Endothelial cell of umbilical vein (primary cell): ENCODE data around the gene GRIK3. TPM values are rescaled to one million over a fixed set of nuclear protein-coding genes. Genes with fewer than 3 reads are reported as not detected.

Experiments
- BruUV-seq: library from RNA; stranded (reverse); fragments of 400-500 nt; replicated peaks from 2 replicates; lab custom pipeline; 2021; lab: Mats Ljungman, UMichigan
- CTCF ChIA-PET: fragments of 300-600, 350-600 bp; sonication (Branson Sonifier 250); formaldehyde crosslinking; loops from one replicate; lab custom pipeline; 2021; ENCODE audit warnings: antibody characterized with exemption, inconsistent platforms; lab: Charles Lee
- POLR2A ChIA-PET: fragments of 300-600, 350-600 bp; sonication (Branson Sonifier 250); formaldehyde crosslinking; loops from one replicate; lab custom pipeline; 2021; ENCODE audit warnings: antibody characterized with exemption, inconsistent platforms; lab: Charles Lee
- DNase-seq: peaks from one replicate; pipeline ENCODE4 v3.0.0-alpha.2; 2011; ENCODE audit warnings: low read depth, low spot score
- FAIRE-seq: peaks from 2 replicates; lab custom pipeline; 2011; peaks lifted over from hg19 to GRCh38; lab: Jason Lieb, UNC
- H2AFZ ChIP-seq: 2 replicates; pipeline ENCODE4 v1.6.0; 2012; ENCODE audit warnings: low read depth, low read length, control low read depth, inconsistent platforms
- H3K27ac ChIP-seq: 2 replicates; pipeline ENCODE4 v1.5.1; 2011; ENCODE audit warnings: low read depth, mild to moderate bottlenecking, control low read depth, low read length, moderate library complexity; ENCODE audit not compliant: insufficient read depth
- H3K27me3 ChIP-seq, 2 experiments: 2 replicates each; pipeline versions ENCODE4 v1.6.0 to v1.6.1; 2011; ENCODE audit warnings: low read length in 2 of 2, mixed read lengths in 1 of 2; ENCODE audit not compliant: control insufficient read depth in 2 of 2, insufficient read depth in 2 of 2
- H3K36me3 ChIP-seq, 2 experiments: 2 replicates in 1 of 2; 3 replicates in 1 of 2; pipeline ENCODE4 v1.5.1; 2011; ENCODE audit warnings: low read length in 2 of 2, mild to moderate bottlenecking in 1 of 2, moderate library complexity in 1 of 2; ENCODE audit not compliant: control insufficient read depth in 2 of 2, insufficient read depth in 2 of 2; ENCODE audit errors: extremely low read depth in 1 of 2
- H3K4me1 ChIP-seq: 3 replicates; pipeline ENCODE4 v1.5.1; 2011; ENCODE audit warnings: mild to moderate bottlenecking, low read length; ENCODE audit not compliant: control insufficient read depth, insufficient read depth; ENCODE audit errors: extremely low read depth
- H3K4me2 ChIP-seq: 2 replicates; pipeline ENCODE4 v1.6.1; 2011; ENCODE audit warnings: low read length, control low read depth, mixed read lengths; ENCODE audit not compliant: insufficient read depth
- H3K4me3 ChIP-seq, 3 experiments: fragments of 200-600 bp in 1 of 3; sonication (generic), shearing (Covaris generic) in 1 of 3; replicated peaks in 1 of 3; 2 replicates each; pipeline ENCODE4 v1.5.1; 2011 to 2016; ENCODE audit warnings: control low read depth in 3 of 3, low read length in 3 of 3, mild to moderate bottlenecking in 2 of 3, inconsistent platforms in 1 of 3, low read depth in 1 of 3, moderate library complexity in 1 of 3; ENCODE audit not compliant: insufficient read depth in 1 of 3
- H3K79me2 ChIP-seq: 2 replicates; pipeline ENCODE4 v1.6.0; 2012; ENCODE audit warnings: low read length, inconsistent platforms; ENCODE audit not compliant: control insufficient read depth, insufficient read depth
- H3K9ac ChIP-seq: replicated peaks from 2 replicates; pipeline ENCODE3; 2011; ENCODE audit warnings: low read length, control low read depth; ENCODE audit not compliant: insufficient read depth; ENCODE audit errors: extremely low read depth
- H3K9me1 ChIP-seq: replicated peaks from 3 replicates; pipeline ENCODE4 v1.6.0; 2011; ENCODE audit warnings: mild to moderate bottlenecking, low read length; ENCODE audit not compliant: control insufficient read depth, insufficient read depth; ENCODE audit errors: extremely low read depth
- H3K9me3 ChIP-seq: replicated peaks from 2 replicates; pipeline ENCODE4 v1.5.1; 2012; ENCODE audit warnings: low read length, inconsistent platforms; ENCODE audit not compliant: control insufficient read depth, insufficient read depth
- H4K20me1 ChIP-seq: replicated peaks from 2 replicates; pipeline ENCODE3; 2011; ENCODE audit warnings: mild to moderate bottlenecking, low read length; ENCODE audit not compliant: control insufficient read depth, insufficient read depth; ENCODE audit errors: extremely low read depth
- EZH2 ChIP-seq: IDR thresholded peaks from 2 replicates; pipeline ENCODE4 v1.6.1; 2012; ENCODE audit warnings: borderline replicate concordance, low read depth, mild to moderate bottlenecking, moderate library complexity, low read length, inconsistent platforms; ENCODE audit not compliant: severe bottlenecking
- FOS ChIP-seq: IDR thresholded peaks from 2 replicates; pipeline ENCODE4 v1.6.1; 2011; ENCODE audit warnings: mild to moderate bottlenecking, low read length, moderate library complexity, borderline replicate concordance; ENCODE audit not compliant: insufficient read depth
- GATA2 ChIP-seq: IDR thresholded peaks from 2 replicates; pipeline ENCODE4 v1.7.0; 2011; ENCODE audit warnings: low read depth, mild to moderate bottlenecking, moderate library complexity, mixed read lengths, low read length; ENCODE audit not compliant: insufficient read length, insufficient read depth
- JUN ChIP-seq: IDR thresholded peaks from 2 replicates; pipeline ENCODE4 v1.6.1; 2011; ENCODE audit warnings: borderline replicate concordance, low read depth; ENCODE audit not compliant: insufficient read length, insufficient read depth
- MAX ChIP-seq: IDR thresholded peaks from 2 replicates; pipeline ENCODE4 v1.6.1; 2011; ENCODE audit not compliant: insufficient read depth, insufficient read length
- MYC ChIP-seq: IDR thresholded peaks from one replicate; pipeline ENCODE4 v1.6.1; 2011; ENCODE audit warnings: mild to moderate bottlenecking, low read depth, low read length
- POLR2A ChIP-seq: IDR thresholded peaks from 2 replicates; pipeline ENCODE4 v1.6.1; 2012; ENCODE audit warnings: low read depth, mild to moderate bottlenecking, control low read depth, low read length
- POLR2AphosphoS5 ChIP-seq: IDR thresholded peaks from 2 replicates; pipeline ENCODE4 v1.6.1; 2012; ENCODE audit warnings: low read depth, mild to moderate bottlenecking, control low read depth, low read length, moderate library complexity; ENCODE audit not compliant: insufficient read depth
- dilution Hi-C: fragments of 300-500 bp; cut with MboI; formaldehyde crosslinking; loops from one replicate; pipeline ENCODE4 v1.15.0; 2019; ENCODE audit warnings: low sequenced_read_pairs; ENCODE audit not compliant: extremely low pct_ligation_motif_present
- intact Hi-C: fragments of 100-400 bp; cut with micrococcal nuclease; formaldehyde crosslinking; loops from one replicate; pipeline ENCODE4 v1.10.0; 2022
- polyA plus RNA-seq, 4 experiments: library from polyadenylated mRNA; depleted of rRNA in 3 of 4; stranded (reverse) in 3 of 4; unstranded in 1 of 4; fragments of >200 nt; gene quantifications; 2 replicates each; pipeline versions ENCODE4 v1.2.1 to v1.2.3, GENCODE V29; 2011 to 2012; ENCODE audit warnings: missing spikeins in 1 of 4
- total RNA-seq: library from RNA; stranded (reverse); gene quantifications from 2 replicates; pipeline ENCODE4 v1.2.3, GENCODE V29; 2021
- TF ChIP-seq, protein P1 (sequence below), 2 donors: IDR thresholded peaks; 1 replicate in 1 of 2; 2 replicates in 1 of 2; pipeline ENCODE4 v1.5.1; 2011; ENCODE audit warnings: low read length in 2 of 2, mild to moderate bottlenecking in 2 of 2, moderate library complexity in 2 of 2, control low read depth in 1 of 2, inconsistent platforms in 1 of 2, low read depth in 1 of 2; ENCODE audit not compliant: insufficient read depth in 1 of 2; ENCODE audit errors: extremely low read depth in 1 of 2

The GRIK3 gene
- total and polyA plus RNA-seq, 2 donors (not counting 3 experiments of a cell fraction or from before 2014, with no cell fraction given), result not detected

- Histone ChIP-seq H3K4me3 (no peak overlapping the region), H2AFZ (no peak overlapping the region), H3K4me1 (no peaks in the 10 kb centered on the region), H3K4me2 (no peak overlapping the region), H3K27ac (no peak overlapping the region), H3K9me1 (no peaks in the 10 kb centered on the region), H3K36me3 (no peaks in the 10 kb centered on the region), H4K20me1 (no peaks in the 10 kb centered on the region), H3K9me3 (no peaks in the 10 kb centered on the region), H3K9ac (no peak overlapping the region), H3K27me3 (peaks cover 5 to 9% of the 10 kb centered on the region in 2 experiments), H3K79me2 (no peaks in the 10 kb centered on the region)
- POLR2A ChIA-PET, result no interaction called here
- intact Hi-C loops (no loop called here), dilution Hi-C loops (no loop called here)
- no peak for FAIRE-seq
- DNase-seq, result no peak
- CTCF ChIA-PET, result no interaction called here
- no peak for TF ChIP-seq EZH2
- TF ChIP-seq JUN, result no peak
- TF ChIP-seq MYC, result no peak
- no peak for TF ChIP-seq POLR2AphosphoS5
- TF ChIP-seq GATA2, result no peak
- no TSS peak for BruUV-seq
Measured at GRCh38 chr1:36766481-36766880, 267.8 kb downstream of the GRIK3 start.

DNA sequence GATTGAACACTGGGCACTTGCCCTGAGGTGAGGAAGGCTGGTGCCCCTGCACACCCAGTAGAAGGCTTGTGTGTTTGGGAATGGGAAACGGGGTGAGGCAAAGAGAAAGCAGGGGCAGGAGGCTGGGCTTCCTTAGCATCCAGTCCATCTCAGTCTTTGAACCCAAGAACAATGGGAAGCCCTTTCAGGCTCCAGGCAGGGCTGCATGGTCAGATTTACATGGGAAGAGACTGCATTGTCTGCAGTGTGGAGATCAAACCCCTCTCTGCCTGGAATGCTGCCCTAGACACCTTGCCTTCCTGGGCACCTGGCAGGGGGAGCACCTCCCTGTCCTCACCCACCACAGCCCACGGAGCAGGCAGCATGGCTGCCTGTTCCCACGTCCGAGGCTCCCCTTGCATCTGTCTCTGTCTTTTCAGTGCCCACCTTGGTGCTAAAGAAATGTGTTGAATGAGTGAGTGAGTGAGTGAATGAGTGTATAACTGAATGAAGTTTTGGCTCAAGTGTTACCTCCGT, 268.5 kb downstream of the GRIK3 start:
- no peak for TF ChIP-seq FOS
- TF ChIP-seq POLR2AphosphoS5, result no peak
- no peak for TF ChIP-seq GATA2
- TF ChIP-seq MYC, result no peak
- no peak for TF ChIP-seq MAX
- no peak for TF ChIP-seq POLR2A
- no peak for TF ChIP-seq EZH2
- TF ChIP-seq, protein P1, sequence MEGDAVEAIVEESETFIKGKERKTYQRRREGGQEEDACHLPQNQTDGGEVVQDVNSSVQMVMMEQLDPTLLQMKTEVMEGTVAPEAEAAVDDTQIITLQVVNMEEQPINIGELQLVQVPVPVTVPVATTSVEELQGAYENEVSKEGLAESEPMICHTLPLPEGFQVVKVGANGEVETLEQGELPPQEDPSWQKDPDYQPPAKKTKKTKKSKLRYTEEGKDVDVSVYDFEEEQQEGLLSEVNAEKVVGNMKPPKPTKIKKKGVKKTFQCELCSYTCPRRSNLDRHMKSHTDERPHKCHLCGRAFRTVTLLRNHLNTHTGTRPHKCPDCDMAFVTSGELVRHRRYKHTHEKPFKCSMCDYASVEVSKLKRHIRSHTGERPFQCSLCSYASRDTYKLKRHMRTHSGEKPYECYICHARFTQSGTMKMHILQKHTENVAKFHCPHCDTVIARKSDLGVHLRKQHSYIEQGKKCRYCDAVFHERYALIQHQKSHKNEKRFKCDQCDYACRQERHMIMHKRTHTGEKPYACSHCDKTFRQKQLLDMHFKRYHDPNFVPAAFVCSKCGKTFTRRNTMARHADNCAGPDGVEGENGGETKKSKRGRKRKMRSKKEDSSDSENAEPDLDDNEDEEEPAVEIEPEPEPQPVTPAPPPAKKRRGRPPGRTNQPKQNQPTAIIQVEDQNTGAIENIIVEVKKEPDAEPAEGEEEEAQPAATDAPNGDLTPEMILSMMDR (IDR thresholded peaks at IDR 0.05; ENCODE audit: extremely low read depth in 1 of 2, insufficient read depth in 1 of 2, low read depth in 1 of 2, low read length in 2 of 2), result no peak
- no peak for TF ChIP-seq JUN
- POLR2A ChIA-PET, result no interaction called here
- Histone ChIP-seq H3K9me1 (no peaks in the 10 kb centered on the region), H3K4me1 (peaks cover 5% of the 10 kb centered on the region), H3K36me3 (no peaks in the 10 kb centered on the region), H2AFZ (no peak overlapping the region), H3K79me2 (no peaks in the 10 kb centered on the region), H3K9me3 (no peaks in the 10 kb centered on the region), H3K4me3 (no peak overlapping the region), H3K27ac (no peak overlapping the region), H4K20me1 (no peaks in the 10 kb centered on the region), H3K9ac (no peak overlapping the region), H3K4me2 (no peak overlapping the region), H3K27me3 (peaks cover 0 to 4% of the 10 kb centered on the region in 2 experiments)
- CTCF ChIA-PET, result no interaction called here
- DNase-seq (no peak), FAIRE-seq (no peak)
- dilution Hi-C loops, result no loop called here
- intact Hi-C loops, result no loop called here
- BruUV-seq, result no TSS peak
